Stomach (tissue), 4 donors: ENCODE measurements around the gene ULK4.

ENCODE experiments used
- CTCF ChIP-seq, 7 experiments: fragments of 450-650 bp in 4 of 7; fragments of 200-600 bp in 3 of 7; sonication (generic) in 3 of 7; IDR thresholded peaks; one replicate each; pipeline ENCODE4 v1.5.1; 2016 to 2019; ENCODE audit warnings: antibody characterized with exemption in 7 of 7, control low read depth in 2 of 7, mild to moderate bottlenecking in 1 of 7
- EP300 ChIP-seq: sonication (generic); formaldehyde crosslinking; IDR thresholded peaks from one replicate; pipeline ENCODE4 v1.6.1; 2017; ENCODE audit warnings: antibody characterized with exemption
- POLR2A ChIP-seq, 4 donors: fragments of 450-650 bp; IDR thresholded peaks; one replicate each; pipeline ENCODE4 v1.6.1; 2016; ENCODE audit warnings: antibody characterized with exemption in 4 of 4, control low read depth in 2 of 4, mild to moderate bottlenecking in 1 of 4, moderate library complexity in 1 of 4

- TF ChIP-seq POLR2A (IDR thresholded peaks at IDR 0.05) (no peak), EP300 (no peak), CTCF (IDR thresholded peaks at IDR 0.05) (no peak)
Observed at GRCh38 chr3:41405466-41405865, 556.4 kb downstream of the ULK4 start.
